GM12801 (cell line): ENCODE measurements around the gene THSD7A.

Experiments
- TF ChIP-seq, protein P1 (sequence below): IDR thresholded peaks from one replicate; pipeline ENCODE4 v1.5.1; 2011; ENCODE audit warnings: control low read depth; ENCODE audit not compliant: insufficient read length; ENCODE audit errors: extremely low read depth

THSD7A gene

DNA sequence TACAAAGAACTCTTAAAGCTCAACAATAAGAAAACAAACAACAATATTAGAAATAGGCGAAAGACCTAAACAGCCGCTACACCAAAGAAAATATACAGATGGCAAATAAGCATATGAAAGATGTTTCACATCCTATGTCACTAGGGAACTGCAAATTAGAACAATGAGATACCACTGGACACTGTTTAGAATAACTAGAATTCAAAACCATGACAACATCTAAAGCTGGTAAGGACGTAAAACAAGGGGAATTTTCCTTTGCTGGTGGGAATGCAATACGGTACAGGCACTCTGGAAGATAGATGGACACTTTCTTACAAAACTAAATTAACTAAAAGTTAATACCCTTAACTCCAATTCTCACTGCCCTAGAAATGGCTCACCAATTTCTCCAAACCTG lies 44.5 kb downstream of the THSD7A start:
- TF ChIP-seq, protein P1, sequence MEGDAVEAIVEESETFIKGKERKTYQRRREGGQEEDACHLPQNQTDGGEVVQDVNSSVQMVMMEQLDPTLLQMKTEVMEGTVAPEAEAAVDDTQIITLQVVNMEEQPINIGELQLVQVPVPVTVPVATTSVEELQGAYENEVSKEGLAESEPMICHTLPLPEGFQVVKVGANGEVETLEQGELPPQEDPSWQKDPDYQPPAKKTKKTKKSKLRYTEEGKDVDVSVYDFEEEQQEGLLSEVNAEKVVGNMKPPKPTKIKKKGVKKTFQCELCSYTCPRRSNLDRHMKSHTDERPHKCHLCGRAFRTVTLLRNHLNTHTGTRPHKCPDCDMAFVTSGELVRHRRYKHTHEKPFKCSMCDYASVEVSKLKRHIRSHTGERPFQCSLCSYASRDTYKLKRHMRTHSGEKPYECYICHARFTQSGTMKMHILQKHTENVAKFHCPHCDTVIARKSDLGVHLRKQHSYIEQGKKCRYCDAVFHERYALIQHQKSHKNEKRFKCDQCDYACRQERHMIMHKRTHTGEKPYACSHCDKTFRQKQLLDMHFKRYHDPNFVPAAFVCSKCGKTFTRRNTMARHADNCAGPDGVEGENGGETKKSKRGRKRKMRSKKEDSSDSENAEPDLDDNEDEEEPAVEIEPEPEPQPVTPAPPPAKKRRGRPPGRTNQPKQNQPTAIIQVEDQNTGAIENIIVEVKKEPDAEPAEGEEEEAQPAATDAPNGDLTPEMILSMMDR = no peak

DNA sequence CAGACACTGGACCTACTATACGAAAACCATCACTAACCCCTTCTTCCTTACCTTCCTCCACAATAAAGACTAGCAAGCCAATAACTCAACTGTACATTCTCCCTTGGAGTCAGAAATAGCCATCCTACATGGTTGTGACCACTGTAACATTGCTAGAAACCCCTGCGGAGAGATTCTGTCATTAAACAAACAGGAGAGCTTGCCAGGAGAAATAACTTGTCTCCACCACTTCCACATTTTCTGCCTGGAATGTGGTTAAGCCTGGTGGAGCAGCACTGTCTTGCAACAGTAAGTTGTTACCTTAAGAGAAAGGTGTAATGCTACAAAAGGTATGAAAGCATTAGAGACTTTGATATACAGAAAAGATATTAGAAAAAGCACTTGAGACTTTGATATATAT lies 45.8 kb downstream of the THSD7A start:
- TF ChIP-seq, protein P1 = no peak

DNA sequence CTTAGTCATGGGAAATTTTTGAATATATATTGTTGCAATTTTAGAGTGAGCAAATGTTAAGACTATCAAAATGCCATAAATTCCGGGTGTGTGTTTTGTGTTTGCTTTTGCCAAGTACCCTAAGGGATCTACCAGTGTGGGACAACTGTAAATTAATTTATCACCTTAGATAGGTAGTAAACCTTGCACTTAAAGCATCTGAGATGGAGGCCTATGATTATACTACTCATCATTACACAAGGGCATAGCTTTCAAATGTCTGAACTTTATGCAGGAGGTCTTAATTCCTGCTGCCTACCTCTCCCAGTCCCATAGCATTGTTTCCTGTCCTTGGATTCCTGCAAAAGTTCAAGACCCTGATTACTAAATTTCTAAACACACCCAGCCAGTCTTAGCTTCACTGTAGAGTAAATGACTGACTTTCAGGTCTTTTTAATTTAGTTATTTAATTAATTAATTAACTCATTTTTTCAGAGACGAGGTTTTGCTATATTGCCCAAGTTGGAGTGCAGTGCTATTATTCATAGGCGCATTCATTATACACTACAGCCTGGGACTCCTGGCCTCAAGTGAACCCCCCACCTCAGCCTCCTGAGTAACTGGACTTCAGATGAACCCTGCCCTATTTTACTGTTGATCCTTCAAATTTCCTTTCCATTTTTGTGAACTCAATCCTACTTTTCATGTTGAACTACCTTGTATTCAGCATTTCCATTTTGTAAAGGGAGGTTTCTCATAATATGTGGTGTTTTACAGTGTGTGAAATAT lies 47.0 kb downstream of the THSD7A start:
- TF ChIP-seq, protein P1 = no peak

DNA sequence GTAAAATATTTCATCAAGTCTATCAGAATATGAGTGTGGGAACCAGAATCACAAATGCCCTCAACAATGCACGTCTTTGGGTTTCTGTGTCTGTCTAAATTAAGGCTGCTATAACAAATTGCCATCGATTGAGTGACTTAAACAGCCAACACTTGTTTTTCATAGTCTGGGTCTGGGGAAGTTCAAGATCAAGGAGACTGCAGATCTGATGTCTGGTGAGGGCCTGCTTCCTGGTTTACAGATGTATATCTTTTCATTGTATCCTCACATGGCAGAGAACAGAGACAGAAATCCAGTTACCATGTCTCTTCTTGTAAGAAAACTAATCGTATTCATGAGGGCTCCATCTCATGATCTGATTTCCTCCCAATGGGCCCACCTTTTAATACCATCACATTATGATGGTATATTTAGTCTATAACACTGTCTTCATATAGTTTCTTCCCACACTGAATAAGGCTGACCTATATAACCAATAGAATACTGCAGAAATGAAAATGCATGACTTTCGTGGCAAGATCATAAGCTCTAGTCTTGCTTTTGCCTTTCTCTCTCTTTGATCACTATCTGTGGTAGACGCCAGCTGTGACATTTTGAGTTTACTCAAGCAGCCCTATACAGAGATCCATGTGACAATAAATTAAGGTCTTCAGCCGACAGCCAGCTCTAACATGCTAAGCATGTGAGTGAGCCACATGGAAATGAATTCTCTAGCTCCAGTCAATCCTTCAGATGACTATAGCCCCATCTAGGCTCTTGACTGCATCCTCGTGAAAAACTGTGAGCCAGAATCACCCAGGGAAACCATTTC lies 51.9 kb downstream of the THSD7A start:
- TF ChIP-seq, protein P1 = no peak

DNA sequence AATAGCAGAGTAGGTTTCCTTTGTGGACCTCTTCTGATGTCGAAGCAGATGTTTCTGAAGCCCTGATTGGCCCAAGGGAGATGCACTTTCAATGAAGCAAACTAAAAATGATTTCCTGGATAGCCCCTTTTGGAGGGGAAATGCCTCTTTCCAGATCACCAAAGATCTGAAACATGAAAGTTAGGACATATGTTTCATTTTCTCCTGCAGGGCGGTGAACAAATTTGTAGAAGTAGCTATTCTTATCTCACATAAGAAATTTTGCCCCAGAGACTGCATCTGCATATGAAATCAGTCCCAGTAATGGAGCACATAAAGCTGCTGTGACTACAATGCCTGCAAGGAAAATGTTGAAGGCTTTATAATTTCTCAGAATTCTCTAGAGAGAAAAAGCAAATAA lies 56.0 kb downstream of the THSD7A start:
- TF ChIP-seq, protein P1 = no peak

DNA sequence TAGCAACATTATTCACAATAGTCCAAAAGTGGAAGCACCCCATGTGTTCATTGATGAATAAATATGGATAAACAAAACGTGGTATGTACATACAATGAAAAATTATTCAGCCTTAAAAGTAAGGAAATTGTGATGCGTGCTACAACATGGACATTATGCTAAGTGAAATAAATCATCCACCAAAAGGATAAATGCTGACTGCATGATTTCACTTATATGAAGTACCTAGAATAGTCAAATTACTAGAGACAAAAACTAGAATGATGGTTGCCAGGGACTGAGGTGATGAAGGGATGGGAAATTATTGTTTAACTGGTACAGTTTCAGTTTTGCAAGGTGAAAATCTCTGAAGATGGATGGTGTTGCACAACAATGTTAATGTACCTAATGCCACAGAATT lies 56.6 kb downstream of the THSD7A start:
- TF ChIP-seq, protein P1 = no peak

DNA sequence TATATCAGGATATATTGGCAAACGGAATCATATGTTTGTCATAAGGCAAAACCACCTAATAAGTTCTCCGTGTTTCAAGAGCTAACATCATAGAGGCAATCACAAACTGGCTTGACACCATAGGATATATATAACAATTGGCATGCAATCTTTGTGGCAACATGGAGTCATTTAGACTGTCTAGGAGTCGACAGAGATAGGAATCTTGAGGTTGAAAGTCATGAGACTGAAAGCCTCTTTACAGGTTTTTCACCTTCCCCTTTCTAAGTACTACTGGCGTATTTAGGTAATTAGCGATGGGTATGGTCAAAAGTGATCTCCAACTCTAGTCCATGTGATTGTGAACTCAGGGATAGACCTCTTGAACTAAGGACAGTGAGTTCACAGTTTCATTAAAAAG lies 63.7 kb downstream of the THSD7A start:
- TF ChIP-seq, protein P1 = no peak
